ENCODE results near the gene R3HDM4. TPM values are rescaled to one million over a fixed set of nuclear protein-coding genes. Genes with fewer than 3 reads are reported as not detected.

Gene R3HDM4
- polyA plus RNA-seq, 4 donors: 29.5 to 52.7 (median 42.3) TPM

- peak overlapping the region; percentile 77 to 99 (median 88) for H3K4me3 ChIP-seq (ENCODE audit: low read depth in 1 of 3, low read length in 3 of 3)
- DNase-seq (no peak), FAIRE-seq (no peak)
- peaks cover 0 to 30% (median 0%) of the 10 kb centered on the region in 3 donors for H3K4me1 ChIP-seq (ENCODE audit: control insufficient read depth in 3 of 3, insufficient read depth in 2 of 3, low read depth in 1 of 3, low read length in 2 of 3)
- H3K9me3 ChIP-seq (ENCODE audit: control insufficient read depth in 2 of 2, insufficient read depth in 1 of 2, low read depth in 1 of 2, low read length in 1 of 2): no peaks in the 10 kb centered on the region
- 0 to 2% (median 1%) methylated on average over 19 to 21 of the region's 21 CpGs for WGBS, 3 donors
- peaks cover 0 to 49% (median 0%) of the 10 kb centered on the region in 3 donors for H3K36me3 ChIP-seq (ENCODE audit: control insufficient read depth in 3 of 3, insufficient read depth in 2 of 3, low read depth in 1 of 3, low read length in 3 of 3)
- peak overlapping the region; percentile 60 to 99 (median 85) for H3K27ac ChIP-seq (ENCODE audit: low read depth in 1 of 3, low read length in 2 of 3)
- H3K27me3 ChIP-seq (ENCODE audit: control insufficient read depth in 3 of 3, insufficient read depth in 3 of 3, low read length in 3 of 3): peaks cover 0 to 1% (median 0%) of the 10 kb centered on the region in 3 donors
Observed at GRCh38 chr19:926323-926588, 13.2 kb upstream of the R3HDM4 start.

- DNase-seq (peak; percentile 82 to 96), FAIRE-seq (no peak)
- Histone ChIP-seq H3K4me3 (ENCODE audit: low read depth in 1 of 3, low read length in 3 of 3) (peak within 1 kb of the TSS; percentile 77 to 99 (median 88)), H3K9me3 (ENCODE audit: control insufficient read depth in 2 of 2, insufficient read depth in 1 of 2, low read depth in 1 of 2, low read length in 1 of 2) (no peaks in the 10 kb centered on the region), H3K27ac (ENCODE audit: low read depth in 1 of 3, low read length in 2 of 3) (peak within 1 kb of the TSS; percentile 60 to 99 (median 86)), H3K27me3 (ENCODE audit: control insufficient read depth in 3 of 3, insufficient read depth in 3 of 3, low read length in 3 of 3) (peaks cover 0 to 5% (median 0%) of the 10 kb centered on the region in 3 donors), H3K36me3 (ENCODE audit: control insufficient read depth in 3 of 3, insufficient read depth in 2 of 3, low read depth in 1 of 3, low read length in 3 of 3) (peaks cover 0 to 44% (median 0%) of the 10 kb centered on the region in 3 donors), H3K4me1 (ENCODE audit: control insufficient read depth in 3 of 3, insufficient read depth in 2 of 3, low read depth in 1 of 3, low read length in 2 of 3) (peaks cover 0 to 30% (median 0%) of the 10 kb centered on the region in 3 donors)
- 0 to 1% (median 1%) methylated on average over 50 to 97 of the region's 97 CpGs for WGBS, 3 donors
Observed at GRCh38 chr19:925526-926322, 12.7 kb upstream of the R3HDM4 start, which contains the start of gene ARID3A. ARID3A (plus strand) TSS chr19:926035; CDS start chr19:929529, 3,494 bp downstream.

GRCh38 chr19:925087-925525 lies 12.1 kb upstream of the R3HDM4 start:
- Histone ChIP-seq H3K27me3 (ENCODE audit: control insufficient read depth in 3 of 3, insufficient read depth in 3 of 3, low read length in 3 of 3) (peaks cover 0 to 9% (median 1%) of the 10 kb centered on the region in 3 donors), H3K4me1 (ENCODE audit: control insufficient read depth in 3 of 3, insufficient read depth in 2 of 3, low read depth in 1 of 3, low read length in 2 of 3) (peaks cover 0 to 31% (median 0%) of the 10 kb centered on the region in 3 donors), H3K36me3 (ENCODE audit: control insufficient read depth in 3 of 3, insufficient read depth in 2 of 3, low read depth in 1 of 3, low read length in 3 of 3) (peaks cover 0 to 38% (median 0%) of the 10 kb centered on the region in 3 donors), H3K27ac (ENCODE audit: low read depth in 1 of 3, low read length in 2 of 3) (peak overlapping the region; percentile 55 to 91 (median 86)), H3K4me3 (ENCODE audit: low read depth in 1 of 3, low read length in 3 of 3) (peak overlapping the region; percentile 77 to 99 (median 88)), H3K9me3 (ENCODE audit: control insufficient read depth in 2 of 2, insufficient read depth in 1 of 2, low read depth in 1 of 2, low read length in 1 of 2) (no peaks in the 10 kb centered on the region)
- 0 to 1% (median 1%) methylated on average over 29 to 39 of the region's 39 CpGs for WGBS, 3 donors
- FAIRE-seq: no peak
- no peak for DNase-seq

GRCh38 chr19:924553-925086 lies 11.6 kb upstream of the R3HDM4 start:
- Histone ChIP-seq H3K4me3 (ENCODE audit: low read depth in 1 of 3, low read length in 3 of 3) (peak overlapping the region; percentile 77 to 99 (median 88)), H3K27ac (ENCODE audit: low read depth in 1 of 3, low read length in 2 of 3) (peak overlapping the region in 2 of 3 donors; percentile 86 to 91), H3K36me3 (ENCODE audit: control insufficient read depth in 3 of 3, insufficient read depth in 2 of 3, low read depth in 1 of 3, low read length in 3 of 3) (peaks cover 0 to 33% (median 0%) of the 10 kb centered on the region in 3 donors), H3K9me3 (ENCODE audit: control insufficient read depth in 2 of 2, insufficient read depth in 1 of 2, low read depth in 1 of 2, low read length in 1 of 2) (no peaks in the 10 kb centered on the region), H3K27me3 (ENCODE audit: control insufficient read depth in 3 of 3, insufficient read depth in 3 of 3, low read length in 3 of 3) (peaks cover 1 to 12% (median 6%) of the 10 kb centered on the region in 3 donors), H3K4me1 (ENCODE audit: control insufficient read depth in 3 of 3, insufficient read depth in 2 of 3, low read depth in 1 of 3, low read length in 2 of 3) (peaks cover 0 to 29% (median 0%) of the 10 kb centered on the region in 3 donors)
- peak in 1 of 2 donors; percentile 65 for DNase-seq
- no peak for FAIRE-seq
- WGBS, 3 donors: 7 to 10% (median 7%) methylated on average over 28 to 31 of the region's 31 CpGs

- Histone ChIP-seq H3K36me3 (ENCODE audit: control insufficient read depth in 3 of 3, insufficient read depth in 2 of 3, low read depth in 1 of 3, low read length in 3 of 3) (peaks cover 0 to 11% (median 0%) of the 10 kb centered on the region in 3 donors), H3K27ac (ENCODE audit: low read depth in 1 of 3, low read length in 2 of 3) (no peak overlapping the region), H3K27me3 (ENCODE audit: control insufficient read depth in 3 of 3, insufficient read depth in 3 of 3, low read length in 3 of 3) (peaks cover 12 to 43% (median 31%) of the 10 kb centered on the region in 3 donors), H3K9me3 (ENCODE audit: control insufficient read depth in 2 of 2, insufficient read depth in 1 of 2, low read depth in 1 of 2, low read length in 1 of 2) (no peaks in the 10 kb centered on the region), H3K4me3 (ENCODE audit: low read depth in 1 of 3, low read length in 3 of 3) (peak overlapping the region in 2 of 3 donors; percentile 23 to 51), H3K4me1 (ENCODE audit: control insufficient read depth in 3 of 3, insufficient read depth in 2 of 3, low read depth in 1 of 3, low read length in 2 of 3) (peaks cover 0 to 48% (median 0%) of the 10 kb centered on the region in 3 donors)
- FAIRE-seq: no peak
- peak in 1 of 2 donors; percentile 78 for DNase-seq
- WGBS, 3 donors: 1% methylated on average over 53 to 84 of the region's 84 CpGs
Observed at GRCh38 chr19:920051-920864, 7.2 kb upstream of the R3HDM4 start.

GRCh38 chr19:919199-920050 lies 6.4 kb upstream of the R3HDM4 start:
- FAIRE-seq: no peak
- H3K27ac ChIP-seq (ENCODE audit: low read depth in 1 of 3, low read length in 2 of 3): no peak overlapping the region
- H3K36me3 ChIP-seq (ENCODE audit: control insufficient read depth in 3 of 3, insufficient read depth in 2 of 3, low read depth in 1 of 3, low read length in 3 of 3): peaks cover 0 to 11% (median 0%) of the 10 kb centered on the region in 3 donors
- peaks cover 0 to 43% (median 0%) of the 10 kb centered on the region in 3 donors for H3K4me1 ChIP-seq (ENCODE audit: control insufficient read depth in 3 of 3, insufficient read depth in 2 of 3, low read depth in 1 of 3, low read length in 2 of 3)
- WGBS, 3 donors: 0 to 4% (median 2%) methylated on average over 46 to 68 of the region's 68 CpGs
- peak overlapping the region in 1 of 3 donors; percentile 51 for H3K4me3 ChIP-seq (ENCODE audit: low read depth in 1 of 3, low read length in 3 of 3)
- DNase-seq: peak in 1 of 2 donors; percentile 79
- peaks cover 12 to 43% (median 31%) of the 10 kb centered on the region in 3 donors for H3K27me3 ChIP-seq (ENCODE audit: control insufficient read depth in 3 of 3, insufficient read depth in 3 of 3, low read length in 3 of 3)
- no peaks in the 10 kb centered on the region for H3K9me3 ChIP-seq (ENCODE audit: control insufficient read depth in 2 of 2, insufficient read depth in 1 of 2, low read depth in 1 of 2, low read length in 1 of 2)

GRCh38 chr19:918481-919198 lies 5.6 kb upstream of the R3HDM4 start:
- Histone ChIP-seq H3K4me3 (ENCODE audit: low read depth in 1 of 3, low read length in 3 of 3) (no peak overlapping the region), H3K9me3 (ENCODE audit: control insufficient read depth in 2 of 2, insufficient read depth in 1 of 2, low read depth in 1 of 2, low read length in 1 of 2) (no peaks in the 10 kb centered on the region), H3K36me3 (ENCODE audit: control insufficient read depth in 3 of 3, insufficient read depth in 2 of 3, low read depth in 1 of 3, low read length in 3 of 3) (peaks cover 0 to 6% (median 0%) of the 10 kb centered on the region in 3 donors), H3K27me3 (ENCODE audit: control insufficient read depth in 3 of 3, insufficient read depth in 3 of 3, low read length in 3 of 3) (peaks cover 12 to 43% (median 31%) of the 10 kb centered on the region in 3 donors), H3K4me1 (ENCODE audit: control insufficient read depth in 3 of 3, insufficient read depth in 2 of 3, low read depth in 1 of 3, low read length in 2 of 3) (peaks cover 0 to 36% (median 0%) of the 10 kb centered on the region in 3 donors), H3K27ac (ENCODE audit: low read depth in 1 of 3, low read length in 2 of 3) (no peak overlapping the region)
- peak in 1 of 2 donors; percentile 44 for DNase-seq
- 2 to 3% (median 2%) methylated on average over 27 to 58 of the region's 58 CpGs for WGBS, 3 donors
- no peak for FAIRE-seq
